HL-60 (cell line): Measurements from ENCODE around the gene SLC5A4.

ENCODE experiments used
- GABPA ChIP-seq: IDR thresholded peaks from 2 replicates; pipeline ENCODE4 v1.6.1; 2012; ENCODE audit warnings: low read depth
- POLR2AphosphoS5 ChIP-seq: IDR thresholded peaks from 2 replicates; pipeline ENCODE4 v1.6.1; 2012; ENCODE audit warnings: low read depth
- REST ChIP-seq: IDR thresholded peaks from 2 replicates; pipeline ENCODE4 v1.6.1; 2012; ENCODE audit warnings: low read depth; ENCODE audit not compliant: insufficient replicate concordance
- TF ChIP-seq, protein P1 (sequence below): IDR thresholded peaks from one replicate; pipeline ENCODE4 v1.5.1; 2011; ENCODE audit warnings: low read length, control low read depth, inconsistent platforms; ENCODE audit not compliant: insufficient read depth

DNA sequence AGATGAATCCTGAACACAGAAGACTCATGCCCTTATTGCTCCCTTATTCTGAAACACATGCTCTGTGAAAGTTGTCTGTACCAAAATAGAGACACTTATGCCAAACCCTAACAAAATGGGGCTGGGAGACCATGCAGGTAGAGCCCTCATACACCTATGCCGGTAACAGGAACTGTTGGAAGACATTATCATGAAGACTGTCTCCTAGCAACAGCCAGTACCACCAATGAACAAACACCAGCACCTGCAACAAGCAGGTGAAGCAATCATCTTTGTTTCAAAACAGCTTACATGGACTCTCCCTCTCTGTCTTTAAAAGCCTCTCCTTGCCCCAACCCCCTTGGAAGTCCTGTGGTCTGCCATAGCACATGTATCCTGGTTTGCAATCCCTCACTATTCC lies 17.2 kb downstream of the SLC5A4 start:
- TF ChIP-seq, protein P1, sequence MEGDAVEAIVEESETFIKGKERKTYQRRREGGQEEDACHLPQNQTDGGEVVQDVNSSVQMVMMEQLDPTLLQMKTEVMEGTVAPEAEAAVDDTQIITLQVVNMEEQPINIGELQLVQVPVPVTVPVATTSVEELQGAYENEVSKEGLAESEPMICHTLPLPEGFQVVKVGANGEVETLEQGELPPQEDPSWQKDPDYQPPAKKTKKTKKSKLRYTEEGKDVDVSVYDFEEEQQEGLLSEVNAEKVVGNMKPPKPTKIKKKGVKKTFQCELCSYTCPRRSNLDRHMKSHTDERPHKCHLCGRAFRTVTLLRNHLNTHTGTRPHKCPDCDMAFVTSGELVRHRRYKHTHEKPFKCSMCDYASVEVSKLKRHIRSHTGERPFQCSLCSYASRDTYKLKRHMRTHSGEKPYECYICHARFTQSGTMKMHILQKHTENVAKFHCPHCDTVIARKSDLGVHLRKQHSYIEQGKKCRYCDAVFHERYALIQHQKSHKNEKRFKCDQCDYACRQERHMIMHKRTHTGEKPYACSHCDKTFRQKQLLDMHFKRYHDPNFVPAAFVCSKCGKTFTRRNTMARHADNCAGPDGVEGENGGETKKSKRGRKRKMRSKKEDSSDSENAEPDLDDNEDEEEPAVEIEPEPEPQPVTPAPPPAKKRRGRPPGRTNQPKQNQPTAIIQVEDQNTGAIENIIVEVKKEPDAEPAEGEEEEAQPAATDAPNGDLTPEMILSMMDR = no peak
- no peak for TF ChIP-seq POLR2AphosphoS5
- TF ChIP-seq REST = no peak
- no peak for TF ChIP-seq GABPA
